PC-9 (cell line): ENCODE results near the gene NFYC.

Experiments
- CTCF ChIP-seq: fragments of 200-600 bp; sonication (generic); conservative IDR thresholded peaks from 2 replicates; pipeline ENCODE4 v1.6.1; 2017; ENCODE audit warnings: mixed run types, antibody characterized with exemption, mild to moderate bottlenecking, moderate library complexity
- EZH2 ChIP-seq: fragments of 200-600 bp; sonication (generic); IDR thresholded peaks from 2 replicates; pipeline ENCODE4 v1.8.0; 2017; ENCODE audit warnings: antibody characterized with exemption, low read depth

GRCh38 chr1:40740039-40740996 is 48.8 kb downstream of the NFYC start:
- no peak for TF ChIP-seq CTCF
- TF ChIP-seq EZH2 = no peak
